HG02759 (cell line): Measurements from ENCODE around the gene WNT3.
A peak's percentile ranks its signal among the peaks of the same experiment; 100 is the strongest.

ENCODE experiments used
- ATAC-seq: cut with Tn5 transposase; IDR thresholded peaks from one replicate; pipeline ENCODE4 v1.9.1; 2021; ENCODE audit warnings: mild to moderate bottlenecking, moderate library complexity; ENCODE audit not compliant: unreplicated experiment

The WNT3 gene

DNA sequence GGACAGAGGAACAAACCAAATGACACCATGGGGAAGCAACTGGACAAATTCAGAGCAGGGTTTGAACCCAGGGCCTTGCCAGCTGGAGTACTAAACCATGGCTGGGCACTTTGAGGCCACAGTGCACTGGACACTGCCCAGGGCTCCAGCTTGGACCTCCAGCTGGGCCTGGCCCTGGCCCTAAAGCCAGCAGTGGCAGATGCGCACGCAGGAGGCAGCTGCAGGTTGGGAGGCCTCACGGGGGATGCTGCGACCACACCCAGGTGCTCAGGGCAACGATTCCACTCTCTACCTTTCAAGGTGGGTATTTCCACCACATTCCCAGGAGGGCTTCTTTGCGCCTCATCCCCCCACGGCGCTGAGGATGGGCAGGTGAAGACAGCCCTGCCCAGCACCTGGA lies 28.9 kb downstream of the WNT3 start:
- no peak for ATAC-seq

DNA sequence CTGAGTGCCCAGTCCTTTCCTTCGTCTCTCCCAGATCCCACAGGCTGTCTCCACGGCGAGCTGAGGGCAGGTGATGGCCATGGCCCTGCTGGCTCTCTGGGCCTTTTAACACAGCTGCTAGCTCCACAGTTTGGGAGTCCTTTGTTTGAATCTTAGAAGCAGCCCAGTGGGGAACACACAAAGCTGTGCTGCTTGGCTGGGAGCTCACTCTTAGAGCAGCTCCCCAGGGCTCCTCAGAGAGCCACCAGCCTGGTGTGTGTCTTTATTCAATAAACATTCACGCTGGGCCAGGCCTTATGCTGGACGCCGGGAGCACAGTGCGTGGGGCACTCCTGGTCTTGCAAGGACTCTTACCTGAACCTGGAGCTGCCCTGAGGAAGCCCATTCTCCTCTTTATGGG lies 29.7 kb downstream of the WNT3 start:
- ATAC-seq = no peak

DNA sequence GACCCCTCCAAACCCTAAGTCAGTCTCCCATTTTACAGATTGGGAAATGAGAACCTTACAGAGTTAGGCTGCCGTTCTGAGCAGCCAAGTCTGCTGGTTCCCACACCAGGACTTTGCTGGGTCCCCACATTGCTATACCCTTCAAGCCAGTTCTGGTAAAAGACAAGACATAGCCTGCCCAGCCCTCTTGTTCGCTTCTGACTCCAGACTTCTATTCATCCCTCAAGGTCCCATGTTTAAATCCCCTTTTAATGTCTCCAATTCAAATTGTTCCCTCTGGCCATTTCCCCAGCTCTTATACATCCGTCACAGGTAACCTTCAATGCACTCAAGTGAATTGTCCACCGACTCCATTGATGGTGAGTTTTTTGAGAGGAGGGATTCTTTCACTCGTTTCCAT lies 30.2 kb downstream of the WNT3 start:
- no peak for ATAC-seq

DNA sequence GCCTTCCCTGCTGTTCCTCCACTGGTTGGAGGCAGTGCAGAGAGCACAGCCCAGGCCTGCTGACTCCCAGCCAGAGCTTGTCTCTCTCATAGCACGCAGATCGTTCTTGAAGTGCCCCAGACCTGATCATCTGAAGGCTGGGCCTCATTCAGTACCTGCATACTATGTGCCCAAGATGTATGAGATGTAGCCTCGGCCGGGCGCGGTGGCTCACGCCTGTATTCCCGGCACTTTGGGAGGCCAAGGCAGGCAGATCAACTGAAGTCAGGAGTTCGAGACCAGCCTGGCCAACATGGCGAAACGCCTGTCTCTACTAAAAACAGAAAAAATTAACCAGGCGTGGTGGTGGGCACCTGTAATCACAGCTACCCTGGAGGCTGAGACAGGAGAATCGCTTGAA lies 31.0 kb downstream of the WNT3 start:
- no peak for ATAC-seq

DNA sequence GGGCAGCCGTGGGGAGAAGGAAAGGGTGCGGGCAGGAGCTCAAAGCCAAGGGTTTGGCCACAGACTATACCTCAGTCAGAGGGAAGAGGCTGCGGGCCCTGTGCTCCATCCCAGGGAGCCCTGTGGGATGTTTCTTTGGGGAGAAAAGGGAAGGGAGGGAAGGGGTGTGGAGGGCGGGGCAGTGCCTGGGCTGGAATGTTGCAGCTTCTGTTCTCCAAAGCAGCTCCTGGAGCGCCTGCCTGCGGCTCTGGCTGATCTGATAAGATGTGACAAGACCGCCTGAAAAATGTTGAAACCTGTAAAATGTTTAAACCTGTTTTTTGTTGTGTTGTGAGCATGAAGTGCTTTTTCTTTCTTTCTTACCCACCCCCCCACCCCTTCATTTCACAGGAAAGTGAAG lies 32.8 kb downstream of the WNT3 start:
- no peak for ATAC-seq

DNA sequence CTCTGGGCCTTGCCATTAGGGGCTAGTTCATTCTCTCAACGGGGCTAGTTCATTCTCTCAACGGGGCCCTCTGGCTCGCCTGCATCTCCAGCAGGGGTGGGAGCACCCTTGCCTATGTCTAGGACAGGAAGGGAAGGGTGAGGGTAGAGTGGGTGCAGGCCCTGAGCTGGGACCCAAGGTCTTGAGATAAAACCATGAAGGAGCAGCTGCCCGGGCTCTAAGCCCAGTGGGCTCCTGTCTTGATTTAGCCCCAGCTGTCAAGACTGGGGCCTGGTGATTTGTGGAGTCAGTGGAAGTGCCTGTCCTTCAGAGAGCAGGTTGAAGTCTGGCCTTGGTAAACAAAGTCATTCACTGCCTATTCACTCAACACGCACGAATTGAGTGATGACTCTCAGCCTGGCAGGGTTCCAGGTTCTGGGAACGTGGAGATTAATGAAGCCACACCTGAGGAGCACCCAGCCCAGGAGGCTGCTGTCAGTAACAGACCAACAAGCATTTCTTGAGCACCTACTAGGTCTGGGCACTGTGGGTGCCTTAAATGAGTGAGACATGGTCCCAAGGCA lies 35.4 kb downstream of the WNT3 start:
- ATAC-seq = no peak

DNA sequence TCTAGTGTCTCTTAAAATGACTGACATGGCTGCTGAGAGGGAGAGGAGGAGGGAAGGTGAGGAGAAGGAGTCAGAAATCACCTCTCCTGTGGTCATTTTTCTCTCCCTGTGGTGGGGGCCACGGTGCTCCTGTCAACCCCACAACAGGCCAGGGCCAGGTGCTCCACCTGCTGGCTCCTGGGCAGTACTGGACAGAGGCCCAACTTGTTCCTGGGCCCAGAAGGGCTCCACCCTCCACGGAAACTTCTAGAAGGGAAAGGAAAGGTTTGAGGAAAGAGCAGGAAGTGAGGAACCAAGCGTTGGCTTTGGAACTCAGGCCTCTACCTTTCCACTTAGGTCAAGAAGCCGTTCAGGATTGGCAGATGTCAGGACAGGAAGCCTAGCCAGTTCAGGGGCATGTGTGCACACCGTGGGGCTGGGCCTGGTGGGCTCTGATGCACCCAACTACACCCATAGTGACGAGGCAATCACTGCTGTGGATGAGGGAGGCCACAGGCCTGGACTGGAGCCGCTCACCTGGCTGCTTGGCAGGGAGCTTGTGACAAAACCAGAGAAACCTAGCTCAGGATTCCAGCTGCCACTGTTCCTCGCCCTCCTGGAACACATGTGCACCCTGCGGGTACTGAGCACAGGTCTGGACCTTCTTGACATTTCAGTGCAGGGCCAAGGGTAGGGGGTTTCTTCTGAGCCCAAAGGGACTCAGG lies 36.1 kb downstream of the WNT3 start:
- ATAC-seq = no peak

DNA sequence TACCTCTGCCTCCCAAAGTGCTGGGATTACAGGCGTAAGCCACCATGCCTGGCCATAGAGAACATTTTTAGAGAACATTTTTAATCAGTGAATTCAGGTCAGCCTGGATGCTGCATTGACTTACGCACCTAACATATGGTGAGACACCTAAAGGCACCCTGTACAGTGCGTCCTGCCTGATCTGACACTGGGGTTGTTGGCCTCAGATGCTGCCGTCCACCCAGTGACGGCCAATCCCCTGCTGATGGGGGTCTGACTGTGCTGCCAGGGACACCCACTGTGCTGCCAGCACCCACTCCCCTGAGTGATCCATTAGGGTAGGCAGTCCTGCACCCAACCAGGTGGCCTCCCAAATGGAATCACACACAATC lies 38.5 kb downstream of the WNT3 start:
- ATAC-seq = no peak

DNA sequence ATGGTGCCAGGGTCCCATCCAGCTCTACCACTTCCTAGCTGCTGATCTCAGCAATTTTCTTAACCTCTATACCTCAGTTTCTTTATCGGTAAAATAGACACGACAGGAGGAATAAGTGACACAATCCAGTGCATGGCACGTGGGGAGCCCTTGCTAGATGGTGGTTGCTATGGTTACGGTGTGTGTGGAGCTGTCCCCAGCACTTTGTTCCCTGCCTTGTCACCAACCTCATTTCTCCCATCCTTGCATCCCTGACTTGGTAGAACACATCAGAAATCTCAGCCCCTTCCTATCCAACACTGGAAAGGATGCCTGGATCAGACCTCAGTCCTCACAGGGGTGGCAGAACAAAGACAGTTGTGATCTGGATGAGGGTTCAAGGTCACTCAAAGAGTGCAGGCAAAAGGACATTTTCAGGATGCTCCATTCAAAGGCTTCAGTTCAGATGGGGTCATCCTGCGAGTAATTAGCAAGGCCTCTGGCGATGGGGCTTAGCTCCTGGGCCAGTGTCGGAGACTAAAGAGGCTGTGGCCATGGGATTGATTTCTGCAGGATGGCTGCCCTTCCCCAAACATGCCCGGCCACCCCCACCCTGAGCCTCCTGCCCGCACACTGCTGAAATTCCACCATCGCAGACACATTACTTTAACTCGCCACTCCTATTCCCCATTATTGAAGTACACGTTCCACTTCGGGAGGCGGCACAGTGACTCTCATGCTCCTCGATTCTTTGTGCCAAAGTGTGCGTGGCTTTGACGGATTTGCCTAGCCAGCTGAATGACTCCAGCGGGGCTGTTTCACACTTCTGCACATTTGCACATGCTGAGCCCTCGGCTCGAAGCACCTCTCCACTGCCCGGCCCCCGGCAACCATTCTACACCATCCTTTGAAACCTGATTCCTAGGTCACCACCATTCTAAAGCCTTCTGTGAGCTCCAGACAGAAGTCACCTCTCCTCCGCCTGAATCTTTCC lies 40.3 kb downstream of the WNT3 start:
- ATAC-seq = no peak

DNA sequence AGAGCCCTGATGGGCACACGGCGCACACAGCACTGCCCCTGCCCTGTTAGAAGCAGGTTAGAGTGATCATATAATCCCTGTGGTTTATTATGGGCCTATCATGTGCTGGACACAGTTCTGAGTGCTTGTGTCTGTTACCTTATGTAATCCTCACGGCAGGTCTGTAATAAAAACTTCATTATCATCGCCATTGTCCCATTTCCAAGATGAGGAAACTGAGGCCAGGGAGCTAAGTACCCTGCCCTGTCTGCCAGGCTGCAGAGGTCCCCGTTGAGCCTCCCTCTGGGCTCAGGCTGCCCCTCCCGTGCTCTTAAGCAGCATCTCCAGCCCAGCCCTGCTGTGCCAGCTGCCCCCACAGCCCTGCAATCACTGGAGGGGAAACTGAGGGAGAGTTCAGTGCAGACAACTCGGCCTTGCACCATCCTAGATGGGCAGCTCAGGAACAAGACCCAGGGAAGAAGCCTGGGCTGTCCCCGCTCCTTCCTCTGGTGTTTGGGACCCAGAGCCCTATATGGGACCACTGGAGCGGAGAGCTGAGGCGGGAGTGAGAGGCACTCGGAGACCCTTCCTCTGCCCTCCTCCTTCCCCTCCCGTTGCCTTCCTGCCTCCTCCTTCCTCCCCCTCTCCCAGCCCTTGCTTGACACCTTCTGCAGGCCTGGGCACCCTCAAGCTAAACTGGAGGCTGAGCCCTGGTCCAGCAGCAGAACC lies 42.0 kb downstream of the WNT3 start:
- no peak for ATAC-seq

DNA sequence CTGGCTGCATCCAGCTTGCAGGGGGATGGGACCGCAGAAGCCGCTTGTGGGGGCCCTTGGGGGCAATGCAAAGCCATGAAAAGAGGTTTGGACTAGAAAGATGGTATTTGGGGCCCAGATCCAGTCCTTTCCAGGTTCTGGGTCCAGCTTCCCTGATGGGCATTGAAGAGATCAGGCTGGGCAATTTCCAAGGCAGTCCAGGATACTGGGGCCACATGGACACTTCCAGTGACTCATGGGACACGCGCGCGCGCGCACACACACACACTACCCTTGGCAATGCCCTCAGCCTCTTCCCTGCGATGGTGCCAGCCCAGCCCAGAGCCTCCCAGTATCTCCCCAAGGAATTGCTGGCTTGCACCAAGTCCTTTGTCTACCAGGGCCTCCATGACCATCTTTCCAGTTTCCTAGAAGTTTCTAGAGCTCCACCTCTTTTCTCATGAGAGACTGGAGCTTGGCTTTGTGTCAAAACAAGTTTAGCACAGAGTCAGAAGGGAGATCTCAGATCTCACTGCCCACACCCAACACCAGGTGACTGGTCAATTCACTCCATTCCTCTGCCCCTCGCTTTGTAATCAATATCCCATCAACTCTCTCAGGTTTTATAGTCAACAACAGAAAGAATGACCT lies 44.3 kb downstream of the WNT3 start:
- ATAC-seq = no peak

DNA sequence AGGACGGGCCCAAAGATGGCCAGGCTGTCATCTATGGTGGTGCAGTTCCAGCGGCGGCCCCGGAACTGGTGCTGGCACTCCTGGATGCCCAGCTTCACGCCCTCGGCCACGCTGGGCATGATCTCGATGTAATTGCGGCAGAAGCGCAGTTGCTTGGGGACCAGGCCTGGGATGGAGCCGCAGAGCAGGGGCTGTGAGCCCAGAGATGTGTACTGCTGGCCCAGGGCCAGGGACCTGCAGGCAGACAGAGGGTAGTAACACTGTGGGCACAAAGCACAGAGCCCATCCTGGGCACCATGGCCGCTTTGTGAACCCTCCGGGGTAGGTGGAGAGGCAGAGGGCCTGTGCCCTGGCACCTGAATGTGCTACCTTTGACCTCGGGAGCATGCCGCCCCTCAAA lies 44.8 kb downstream of the WNT3 start:
- no peak for ATAC-seq

DNA sequence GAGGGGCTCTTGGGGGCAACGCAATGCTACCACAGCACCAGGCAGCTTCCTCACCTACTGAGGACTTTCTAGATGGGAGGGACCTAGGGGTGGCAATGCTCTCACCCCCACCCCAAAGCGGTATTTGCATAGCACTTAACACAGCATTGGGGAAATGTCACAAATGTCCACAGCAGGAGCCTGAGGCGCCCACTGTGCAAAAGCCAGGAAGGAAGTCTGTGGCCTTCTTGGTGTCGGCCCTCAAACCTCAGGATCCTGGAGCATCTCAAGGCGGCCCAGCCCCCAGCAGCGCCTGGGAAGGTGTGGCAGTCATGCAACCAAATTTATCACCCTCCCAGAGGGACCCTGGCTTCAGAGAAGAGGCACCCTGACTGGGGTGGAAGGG lies 45.3 kb downstream of the WNT3 start:
- ATAC-seq = no peak

DNA sequence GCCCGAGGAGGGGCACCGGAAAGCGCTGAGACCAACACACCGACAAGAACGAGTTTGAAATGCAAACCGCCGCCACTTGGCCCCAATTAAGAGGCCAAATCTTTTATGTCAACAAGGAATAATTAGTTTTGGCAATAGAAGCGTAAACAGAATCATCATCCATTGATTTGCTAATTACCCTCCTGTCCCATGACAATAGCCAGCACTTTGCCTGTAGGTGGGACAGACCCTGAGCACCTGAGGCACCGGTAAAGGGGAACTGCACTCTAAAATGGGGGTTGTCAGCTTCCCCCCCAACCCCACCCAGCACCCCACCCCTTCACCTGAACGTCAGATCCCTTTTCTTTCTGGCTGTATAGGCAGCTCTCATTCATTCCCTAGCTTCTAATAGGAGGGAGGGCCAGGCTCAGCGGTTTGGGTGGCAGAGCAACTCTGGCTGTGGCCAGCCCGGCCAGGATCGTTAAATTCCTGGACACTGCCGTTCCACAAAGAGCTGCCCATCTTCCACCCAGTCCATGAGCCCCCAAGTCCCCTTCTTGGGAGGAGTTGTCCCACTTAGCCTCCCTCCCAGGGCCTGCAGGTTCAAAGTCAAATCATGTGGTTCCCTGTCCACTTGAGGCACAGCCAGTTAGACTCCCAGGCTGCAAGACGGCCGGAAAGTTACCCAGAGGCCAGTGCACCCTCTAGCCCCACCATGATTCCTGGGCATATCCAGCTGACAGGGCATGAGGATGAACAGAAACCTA lies 45.8 kb downstream of the WNT3 start:
- ATAC-seq = no peak

DNA sequence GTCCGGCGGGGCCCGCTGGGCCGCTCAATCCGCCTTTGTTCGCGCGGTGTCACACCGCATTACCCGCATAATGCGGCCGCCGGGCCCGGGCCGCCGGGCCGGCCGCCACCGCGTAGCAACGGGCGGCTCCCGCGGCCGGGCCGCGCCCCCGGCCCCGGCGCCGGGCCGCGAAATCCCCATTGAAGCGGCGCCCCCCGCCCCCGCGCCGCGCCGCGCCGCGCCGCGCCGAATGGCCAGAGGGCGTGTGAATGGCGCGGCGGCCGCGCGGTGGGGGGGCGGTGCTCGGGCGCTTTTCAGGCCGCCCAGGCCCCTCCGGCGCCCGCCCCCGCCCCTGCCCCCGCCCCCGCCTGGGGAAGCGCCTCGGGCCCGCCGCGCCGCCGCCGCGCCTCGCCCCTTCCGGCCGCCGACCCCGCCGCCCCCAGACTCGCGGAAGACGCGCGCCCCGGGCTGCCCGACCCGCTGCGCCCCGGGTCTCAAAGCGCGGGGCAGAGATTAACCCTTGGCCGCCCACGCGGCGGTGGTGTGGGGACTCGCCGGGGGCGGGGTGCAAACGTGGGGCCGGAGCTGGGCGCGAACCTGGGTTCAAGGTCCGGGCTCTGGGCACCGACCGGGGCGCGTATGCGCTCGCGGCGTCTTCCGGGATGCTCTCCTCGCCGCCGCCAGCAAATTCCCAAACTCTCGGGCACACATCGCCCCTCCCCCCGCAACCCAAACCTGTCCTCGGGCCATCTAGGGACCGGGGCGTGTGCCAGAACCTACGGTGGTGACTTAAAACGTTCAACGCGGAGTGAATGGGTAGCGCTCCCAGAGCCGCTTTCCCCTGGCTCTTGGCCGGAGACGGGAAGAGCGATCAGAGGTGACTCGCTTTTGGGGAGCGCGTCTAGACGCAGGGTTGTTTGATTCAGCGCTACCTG lies 46.7 kb downstream of the WNT3 start:
- peak; percentile 49 for ATAC-seq

DNA sequence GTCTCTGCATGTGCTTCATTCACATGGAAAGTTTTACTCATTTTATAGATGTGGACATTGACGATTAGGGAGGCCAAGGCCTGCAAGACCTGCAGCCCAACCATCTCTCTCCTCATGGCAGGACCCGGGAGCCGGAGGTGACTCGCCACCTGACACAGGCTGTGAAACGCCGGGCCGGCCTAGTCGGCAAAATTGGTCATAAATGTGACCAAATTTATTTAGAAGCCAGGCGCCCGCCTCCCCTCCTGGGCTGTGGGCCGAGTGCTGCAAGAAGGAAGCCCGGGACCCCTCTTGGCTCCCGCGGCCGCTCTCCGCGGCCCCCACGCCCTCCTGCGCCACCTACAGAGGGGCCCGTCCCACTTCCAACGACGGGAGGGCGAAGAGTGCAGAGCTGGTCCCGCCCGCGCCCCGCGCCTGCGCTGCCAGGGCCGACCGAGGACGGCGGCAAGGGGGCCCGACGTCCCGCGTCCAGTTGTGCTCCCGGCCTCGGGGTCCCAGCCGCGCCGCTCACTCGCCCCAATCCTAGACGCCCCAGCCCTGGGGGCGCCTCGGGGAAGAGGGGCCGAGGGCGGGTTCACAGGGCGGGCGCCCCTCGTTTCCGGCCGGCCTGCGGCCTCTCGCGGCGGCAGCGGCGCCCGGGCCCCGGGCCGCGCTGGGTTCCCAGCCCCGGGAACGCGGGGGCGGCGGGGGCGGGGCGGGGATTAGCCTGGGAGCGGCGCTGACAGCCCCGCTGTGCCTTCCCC lies 47.5 kb downstream of the WNT3 start:
- ATAC-seq = peak; percentile 50

DNA sequence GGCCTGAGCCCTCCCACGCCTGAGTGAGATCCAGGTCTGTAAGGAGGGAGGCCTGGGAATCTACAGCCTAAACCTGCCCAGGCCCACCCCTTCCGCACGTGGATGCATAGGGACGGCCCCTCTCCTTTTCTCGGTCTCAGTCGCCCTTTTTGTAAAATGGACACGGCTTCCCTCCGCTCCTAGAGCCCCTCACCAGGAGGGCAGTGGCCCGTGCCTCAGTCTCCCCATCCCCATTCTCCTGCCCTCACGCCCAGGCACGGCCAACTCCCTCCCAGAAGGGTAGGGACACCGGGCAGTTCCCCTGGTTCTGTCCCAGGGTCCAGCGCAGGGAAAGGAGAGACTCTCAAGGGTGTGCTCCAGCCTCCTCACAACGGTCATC lies 48.1 kb downstream of the WNT3 start:
- ATAC-seq = no peak
